ENCODE data around the gene DPH1. TPM values are rescaled to one million over a fixed set of nuclear protein-coding genes. Genes with fewer than 3 reads are reported as not detected.

Gene DPH1
- total RNA-seq, 4 donors from 2014 or later: 27.4 to 41.8 (median 38.3) TPM

DNA sequence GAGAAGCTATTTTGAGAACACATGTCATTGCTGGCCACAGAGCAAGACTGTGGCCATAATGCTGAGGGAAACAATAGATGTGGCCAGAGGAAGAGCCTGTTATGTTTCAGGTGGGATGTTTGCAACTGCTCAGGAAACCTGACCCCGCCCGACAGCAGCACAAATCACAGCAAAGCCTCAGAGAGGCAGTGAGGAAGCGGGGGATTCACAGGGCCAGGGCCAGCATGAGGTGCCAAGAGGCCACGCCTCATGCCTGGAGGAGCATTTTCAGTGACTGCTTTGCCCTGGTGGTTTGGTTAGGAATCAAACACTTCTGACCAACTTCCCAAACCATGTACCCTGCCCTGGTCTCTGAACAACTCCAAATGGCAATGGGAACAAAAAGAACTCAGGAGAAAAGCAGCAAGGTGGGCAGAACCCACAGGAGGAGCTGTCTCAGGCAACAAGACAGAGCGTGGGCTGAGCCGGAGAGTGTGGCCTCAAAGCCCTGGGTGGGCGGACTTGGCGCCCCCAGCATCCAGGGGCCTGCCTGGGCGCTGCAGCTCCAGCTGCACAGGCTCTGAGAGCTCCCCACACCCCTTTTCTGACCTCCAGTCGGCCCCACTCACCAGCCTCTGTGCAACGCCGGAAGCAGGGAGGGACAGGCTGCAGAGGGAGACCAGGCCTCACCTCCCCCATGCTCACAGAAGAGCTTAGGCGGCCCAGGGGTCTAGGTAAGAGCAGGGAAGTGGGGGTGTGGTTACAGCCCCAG, 45.6 kb downstream of the DPH1 start:
- WGBS: 79% methylated on average over 10 of the region's 13 CpGs
- Histone ChIP-seq H3K27me3 (no peaks in the 10 kb centered on the region), H3K27ac (replicated peaks in 1 of 4) (peak overlapping the region; percentile 52 to 79 (median 70)), H3K4me3 (no peak overlapping the region), H3K4me1 (peaks cover 54 to 62% (median 57%) of the 10 kb centered on the region in 4 donors), H3K36me3 (peaks cover 11 to 76% (median 35%) of the 10 kb centered on the region in 4 donors), H3K9me3 (no peaks in the 10 kb centered on the region)
- no peak for DNase-seq (ENCODE audit: extremely low spot score)
- intact Hi-C loops (cut with DNase I): no loop called here
- TF ChIP-seq POLR2A (IDR thresholded peaks at IDR 0.05; ENCODE audit: low read depth) (no peak), POLR2AphosphoS5 (IDR thresholded peaks at IDR 0.05) (peak in 1 of 2 donors; percentile 25), EP300 (IDR thresholded peaks at IDR 0.05) (no peak)
- TF ChIP-seq, protein P1, sequence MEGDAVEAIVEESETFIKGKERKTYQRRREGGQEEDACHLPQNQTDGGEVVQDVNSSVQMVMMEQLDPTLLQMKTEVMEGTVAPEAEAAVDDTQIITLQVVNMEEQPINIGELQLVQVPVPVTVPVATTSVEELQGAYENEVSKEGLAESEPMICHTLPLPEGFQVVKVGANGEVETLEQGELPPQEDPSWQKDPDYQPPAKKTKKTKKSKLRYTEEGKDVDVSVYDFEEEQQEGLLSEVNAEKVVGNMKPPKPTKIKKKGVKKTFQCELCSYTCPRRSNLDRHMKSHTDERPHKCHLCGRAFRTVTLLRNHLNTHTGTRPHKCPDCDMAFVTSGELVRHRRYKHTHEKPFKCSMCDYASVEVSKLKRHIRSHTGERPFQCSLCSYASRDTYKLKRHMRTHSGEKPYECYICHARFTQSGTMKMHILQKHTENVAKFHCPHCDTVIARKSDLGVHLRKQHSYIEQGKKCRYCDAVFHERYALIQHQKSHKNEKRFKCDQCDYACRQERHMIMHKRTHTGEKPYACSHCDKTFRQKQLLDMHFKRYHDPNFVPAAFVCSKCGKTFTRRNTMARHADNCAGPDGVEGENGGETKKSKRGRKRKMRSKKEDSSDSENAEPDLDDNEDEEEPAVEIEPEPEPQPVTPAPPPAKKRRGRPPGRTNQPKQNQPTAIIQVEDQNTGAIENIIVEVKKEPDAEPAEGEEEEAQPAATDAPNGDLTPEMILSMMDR (IDR thresholded peaks at IDR 0.05): peak in 1 of 3 experiments; percentile 17

DNA sequence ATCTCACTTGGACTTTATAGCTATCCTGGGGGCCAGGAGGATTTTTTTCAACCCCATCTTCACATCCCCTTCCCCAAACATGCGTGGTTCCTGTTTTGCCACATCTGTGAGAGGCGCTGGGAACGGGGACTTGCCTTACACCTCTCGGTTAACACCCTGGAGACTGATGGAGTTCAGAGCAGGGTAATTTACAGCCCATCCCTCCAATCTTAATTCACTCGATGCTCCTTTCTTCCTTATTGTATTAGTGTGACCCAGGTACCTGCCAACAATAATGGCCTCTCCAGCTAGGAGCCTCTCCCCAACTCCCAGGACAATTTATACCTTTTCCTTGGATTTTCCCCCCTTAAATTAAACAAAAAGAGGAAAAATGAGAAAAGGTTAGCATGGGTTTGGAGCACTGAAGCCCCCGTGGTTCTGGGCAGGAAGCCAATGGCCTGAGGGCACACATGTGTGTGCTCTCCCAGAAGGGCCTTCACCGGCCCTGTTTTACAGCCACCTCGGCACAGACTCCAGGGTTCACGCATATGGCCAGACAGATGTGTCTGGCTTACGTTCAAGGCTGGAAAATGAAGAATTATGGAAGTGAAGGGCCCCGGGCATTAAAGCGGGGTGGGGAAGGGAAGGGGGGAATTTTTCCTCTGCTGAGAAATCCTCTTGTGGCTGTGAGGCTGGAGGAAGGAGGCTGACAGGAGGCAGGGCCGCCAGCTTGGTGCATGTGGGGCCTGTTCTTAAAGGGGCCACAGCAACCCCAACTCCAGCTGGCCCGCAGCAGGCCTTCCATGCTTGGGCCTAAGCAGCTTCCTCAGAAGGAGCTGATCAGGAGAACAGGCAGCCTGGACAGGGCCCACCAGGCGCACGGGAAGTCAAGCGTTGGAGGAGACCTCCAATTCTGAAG, 46.4 kb downstream of the DPH1 start:
- H3K36me3 ChIP-seq: peaks cover 18 to 77% (median 39%) of the 10 kb centered on the region in 4 donors
- no peaks in the 10 kb centered on the region for H3K27me3 ChIP-seq
- 55% methylated on average over 12 of the region's 17 CpGs for WGBS
- TF ChIP-seq POLR2A (IDR thresholded peaks at IDR 0.05; ENCODE audit: low read depth) (no peak), POLR2AphosphoS5 (IDR thresholded peaks at IDR 0.05) (no peak), EP300 (IDR thresholded peaks at IDR 0.05) (no peak)
- TF ChIP-seq, protein P1 (IDR thresholded peaks at IDR 0.05): no peak
- intact Hi-C loops (cut with DNase I): no loop called here
- no peaks in the 10 kb centered on the region for H3K9me3 ChIP-seq
- H3K27ac ChIP-seq (replicated peaks in 1 of 4): peak overlapping the region; percentile 52 to 79 (median 70)
- peak; percentile 91 for DNase-seq (ENCODE audit: extremely low spot score)
- H3K4me3 ChIP-seq: no peak overlapping the region
- peaks cover 46 to 54% (median 49%) of the 10 kb centered on the region in 4 donors for H3K4me1 ChIP-seq

DNA sequence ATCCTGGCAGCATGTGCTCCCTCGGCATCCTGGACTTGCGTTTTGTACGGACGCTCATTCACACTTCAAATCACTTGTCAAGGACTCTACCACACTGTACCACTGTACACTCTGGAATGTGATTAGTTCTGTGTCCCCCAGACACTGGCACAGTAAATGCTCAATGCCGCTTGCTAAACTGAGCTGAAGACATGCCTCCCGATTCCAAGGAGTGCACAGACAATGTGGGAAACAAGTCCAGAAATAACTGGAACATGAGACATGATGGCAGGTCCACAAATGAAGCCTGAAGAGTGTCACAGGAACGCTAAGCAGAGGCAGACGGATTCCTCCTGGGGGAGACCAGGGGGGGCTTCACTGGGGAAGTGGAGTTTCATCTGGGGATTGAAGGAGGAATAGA, 47.1 kb downstream of the DPH1 start:
- Histone ChIP-seq H3K9me3 (no peaks in the 10 kb centered on the region), H3K36me3 (peaks cover 24 to 77% (median 42%) of the 10 kb centered on the region in 4 donors), H3K27ac (replicated peaks in 1 of 4) (peak overlapping the region; percentile 52 to 79 (median 70)), H3K27me3 (no peaks in the 10 kb centered on the region), H3K4me1 (peaks cover 41 to 52% (median 48%) of the 10 kb centered on the region in 4 donors), H3K4me3 (no peak overlapping the region)
- TF ChIP-seq EP300 (IDR thresholded peaks at IDR 0.05) (no peak), POLR2AphosphoS5 (IDR thresholded peaks at IDR 0.05) (no peak), POLR2A (IDR thresholded peaks at IDR 0.05; ENCODE audit: low read depth) (no peak)
- TF ChIP-seq, protein P1 (IDR thresholded peaks at IDR 0.05): no peak
- intact Hi-C loops (cut with DNase I): no loop called here
- WGBS: 60% methylated on average over 4 of the region's 8 CpGs
- DNase-seq (ENCODE audit: extremely low spot score): no peak

DNA sequence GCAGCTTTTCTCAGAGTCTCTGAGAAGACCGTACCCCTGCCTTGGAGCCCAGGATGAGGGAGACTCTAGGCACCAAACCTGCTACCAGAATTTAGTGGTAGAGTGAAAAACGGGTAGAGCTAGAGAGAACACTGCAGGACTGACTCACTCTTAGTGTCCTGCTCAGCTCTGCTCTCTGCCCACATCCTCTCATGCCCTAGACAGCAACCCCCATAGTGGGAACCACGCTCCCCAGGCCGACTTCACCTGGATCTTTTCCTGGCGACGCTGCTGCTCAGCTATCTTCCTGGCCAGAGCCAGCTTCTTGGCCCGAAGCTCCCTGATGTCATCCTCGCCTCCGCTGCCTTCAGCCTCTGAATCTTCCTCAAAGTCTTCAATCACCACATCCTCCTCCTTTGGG, 51.6 kb downstream of the DPH1 start:
- Histone ChIP-seq H3K36me3 (peaks cover 24 to 73% (median 43%) of the 10 kb centered on the region in 4 donors), H3K4me1 (peaks cover 46 to 66% (median 61%) of the 10 kb centered on the region in 4 donors)
- intact Hi-C loops (cut with DNase I): no loop called here

More for the DNA sequence above, 51.6 kb downstream of the DPH1 start:
- Histone ChIP-seq H3K27me3 (no peaks in the 10 kb centered on the region), H3K9me3 (no peaks in the 10 kb centered on the region), H3K4me3 (no peak overlapping the region), H3K27ac (replicated peaks in 1 of 4) (peak overlapping the region; percentile 17 to 87 (median 36))
- TF ChIP-seq, protein P1 (IDR thresholded peaks at IDR 0.05): no peak
- no peak for TF ChIP-seq POLR2AphosphoS5 (IDR thresholded peaks at IDR 0.05)
- TF ChIP-seq EP300 (IDR thresholded peaks at IDR 0.05): no peak
- no peak for TF ChIP-seq POLR2A (IDR thresholded peaks at IDR 0.05; ENCODE audit: low read depth)
- 70% methylated on average over 9 of the region's 9 CpGs for WGBS
- DNase-seq (ENCODE audit: extremely low spot score): no peak

All from esophagus muscularis mucosa (tissue), 4 donors.